ENCODE results near the gene TRPM2. TPM values are rescaled to one million over a fixed set of nuclear protein-coding genes. Genes with fewer than 3 reads are reported as not detected.

The TRPM2 gene
- total RNA-seq, 4 donors from 2014 or later, result 2.9 to 7.0 (median 6.1) TPM

GRCh38 chr21:44475266-44475845, 121.9 kb downstream of the TRPM2 start:
- TF ChIP-seq CTCF (IDR thresholded peaks at IDR 0.05; ENCODE audit: low read depth), result no peak

- TF ChIP-seq CTCF (IDR thresholded peaks at IDR 0.05; ENCODE audit: low read depth), result no peak
Measured at GRCh38 chr21:44477131-44477530, 123.7 kb downstream of the TRPM2 start.

GRCh38 chr21:44477712-44478111, 124.3 kb downstream of the TRPM2 start:
- no peak for TF ChIP-seq CTCF (IDR thresholded peaks at IDR 0.05; ENCODE audit: low read depth)

- TF ChIP-seq CTCF (IDR thresholded peaks at IDR 0.05; ENCODE audit: low read depth), result no peak
Measured at GRCh38 chr21:44478124-44478800, 124.8 kb downstream of the TRPM2 start.

GRCh38 chr21:44478801-44479167, 125.4 kb downstream of the TRPM2 start:
- no peak for TF ChIP-seq CTCF (IDR thresholded peaks at IDR 0.05; ENCODE audit: low read depth)

- TF ChIP-seq CTCF (IDR thresholded peaks at IDR 0.05; ENCODE audit: low read depth), result no peak
Measured at GRCh38 chr21:44480200-44481053, 127.0 kb downstream of the TRPM2 start.

Data from subcutaneous adipose tissue (tissue), 4 donors.